Suprapubic skin (tissue), 4 donors: ENCODE measurements around the gene MRPS30. TPM values are rescaled to one million over a fixed set of nuclear protein-coding genes. Genes with fewer than 3 reads are reported as not detected.
A peak's percentile ranks its signal among the peaks of the same experiment; 100 is the strongest.
"Not testable (repeated sequence)": the region's sequence is repeated elsewhere in the genome, so short reads cannot be mapped to it uniquely, and the experiment has no call there.

Experiments
- DNase-seq, 2 donors: peaks; one replicate each; pipeline ENCODE4 v3.0.0-alpha.2; 2019; ENCODE audit warnings: low spot score in 2 of 2
- H3K27ac ChIP-seq: fragments of 200-600 bp; sonication (generic); one replicate; pipeline ENCODE4 v1.5.1; 2019
- H3K27me3 ChIP-seq: fragments of 200-600 bp; sonication (generic); one replicate; pipeline ENCODE4 v1.5.1; 2019
- H3K36me3 ChIP-seq: fragments of 200-600 bp; sonication (generic); one replicate; pipeline ENCODE4 v1.5.1; 2019
- H3K4me1 ChIP-seq: fragments of 200-600 bp; sonication (generic); one replicate; pipeline ENCODE4 v1.5.1; 2019
- H3K4me3 ChIP-seq: fragments of 200-600 bp; sonication (generic); one replicate; pipeline ENCODE4 v1.5.1; 2019; ENCODE audit warnings: mild to moderate bottlenecking
- H3K9me3 ChIP-seq: fragments of 200-600 bp; sonication (generic); one replicate; pipeline ENCODE4 v1.5.1; 2019
- CTCF ChIP-seq, 2 donors: fragments of 200-600 bp in 1 of 2; fragments of 450-650 bp in 1 of 2; sonication (generic) in 1 of 2; IDR thresholded peaks; one replicate each; pipeline ENCODE4 v1.5.1; 2016 to 2019; ENCODE audit warnings: antibody characterized with exemption in 2 of 2, mild to moderate bottlenecking in 1 of 2, moderate library complexity in 1 of 2
- EP300 ChIP-seq: sonication (generic); formaldehyde crosslinking; IDR thresholded peaks from one replicate; pipeline ENCODE4 v1.6.1; 2017; ENCODE audit warnings: antibody characterized with exemption
- POLR2A ChIP-seq, 2 donors: fragments of 450-650 bp; IDR thresholded peaks; one replicate each; pipeline ENCODE4 v1.6.1; 2017; ENCODE audit warnings: antibody characterized with exemption in 2 of 2, mild to moderate bottlenecking in 2 of 2, moderate library complexity in 2 of 2
- POLR2AphosphoS5 ChIP-seq, 3 donors: sonication (generic); formaldehyde crosslinking; IDR thresholded peaks; one replicate each; pipeline ENCODE4 v1.6.1; 2017; ENCODE audit warnings: antibody characterized with exemption in 3 of 3
- WGBS: methylation state at CpG from one replicate; pipeline ENCODE4 v1.1.5; 2018; 5-methylcytosine and 5-hydroxymethylcytosine counted together
- total RNA-seq, 4 donors: library from RNA; depleted of rRNA; stranded (reverse); fragments of >200 nt; gene quantifications; one replicate each; pipeline ENCODE4 v1.1.0, GENCODE V29; 2016

MRPS30 gene
- total RNA-seq, 4 donors from 2014 or later = 60.0 to 79.5 (median 78.4) TPM

GRCh38 chr5:44774279-44774880, 34.4 kb upstream of the MRPS30 start:
- TF ChIP-seq CTCF (IDR thresholded peaks at IDR 0.05) (peak in 1 of 2 donors; percentile 12), EP300 (no peak)
- H3K4me1 ChIP-seq = no peaks in the 10 kb centered on the region
- no peak overlapping the region for H3K4me3 ChIP-seq
- H3K36me3 ChIP-seq = no peaks in the 10 kb centered on the region
- no peaks in the 10 kb centered on the region for H3K27me3 ChIP-seq
- whole genome bisulfite sequencing = 10% methylated on average over 1 of the region's 1 CpG
- H3K27ac ChIP-seq = no peak overlapping the region
- H3K9me3 ChIP-seq = no peaks in the 10 kb centered on the region
- DNase-seq = no peak

DNA sequence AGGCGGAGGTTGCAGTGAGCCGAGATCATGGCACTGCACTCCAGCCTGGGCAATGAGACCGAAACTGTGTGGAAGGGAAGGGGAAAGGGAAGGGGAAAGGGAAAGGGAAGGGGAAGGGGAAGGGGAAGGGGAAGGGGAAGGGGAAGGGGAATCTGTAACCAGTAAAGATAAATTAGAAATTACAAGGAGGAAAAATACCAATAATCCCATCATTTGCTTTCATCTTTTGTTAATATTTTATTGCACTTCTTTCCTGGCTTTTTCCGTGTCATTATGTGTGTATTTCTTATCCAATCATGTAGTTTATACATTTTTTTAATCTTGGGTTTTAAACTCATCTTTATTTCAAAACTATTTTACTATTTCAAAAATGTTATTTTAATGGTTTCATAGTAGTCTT, 29.6 kb upstream of the MRPS30 start:
- 90% methylated on average over 4 of the region's 4 CpGs for WGBS
- H3K36me3 ChIP-seq = no peaks in the 10 kb centered on the region
- no peaks in the 10 kb centered on the region for H3K4me1 ChIP-seq
- DNase-seq = no peak
- no peaks in the 10 kb centered on the region for H3K27me3 ChIP-seq
- H3K9me3 ChIP-seq = no peaks in the 10 kb centered on the region
- TF ChIP-seq CTCF (IDR thresholded peaks at IDR 0.05) (no peak), EP300 (no peak), POLR2A (IDR thresholded peaks at IDR 0.05) (no peak), POLR2AphosphoS5 (IDR thresholded peaks at IDR 0.05) (no peak)
- no peak overlapping the region for H3K4me3 ChIP-seq
- H3K27ac ChIP-seq = no peak overlapping the region

GRCh38 chr5:44783634-44784315, 25.0 kb upstream of the MRPS30 start:
- no peaks in the 10 kb centered on the region for H3K4me1 ChIP-seq
- H3K36me3 ChIP-seq = no peaks in the 10 kb centered on the region
- DNase-seq = no peak
- H3K27ac ChIP-seq = no peak overlapping the region
- H3K4me3 ChIP-seq = no peak overlapping the region
- no peaks in the 10 kb centered on the region for H3K27me3 ChIP-seq
- no peak for TF ChIP-seq CTCF (IDR thresholded peaks at IDR 0.05)
- TF ChIP-seq EP300 = no peak
- TF ChIP-seq POLR2AphosphoS5 (IDR thresholded peaks at IDR 0.05) = no peak
- no peak for TF ChIP-seq POLR2A (IDR thresholded peaks at IDR 0.05)
- 82% methylated on average over 4 of the region's 4 CpGs for WGBS
- H3K9me3 ChIP-seq = no peaks in the 10 kb centered on the region

- TF ChIP-seq EP300 = no peak
- TF ChIP-seq POLR2A (IDR thresholded peaks at IDR 0.05) = no peak
- TF ChIP-seq CTCF (IDR thresholded peaks at IDR 0.05) = no peak
- TF ChIP-seq POLR2AphosphoS5 (IDR thresholded peaks at IDR 0.05) = no peak
- peaks cover under 1% of the 10 kb centered on the region for H3K36me3 ChIP-seq
- no peaks in the 10 kb centered on the region for H3K27me3 ChIP-seq
- H3K4me1 ChIP-seq = no peaks in the 10 kb centered on the region
- no peak overlapping the region for H3K27ac ChIP-seq
- no peaks in the 10 kb centered on the region for H3K9me3 ChIP-seq
- 81% methylated on average over 3 of the region's 3 CpGs for WGBS
- DNase-seq = no peak
- no peak overlapping the region for H3K4me3 ChIP-seq
Observed at GRCh38 chr5:44787731-44788130, 21.0 kb upstream of the MRPS30 start.

- H3K4me3 ChIP-seq, H3K27ac ChIP-seq, H3K36me3 ChIP-seq, H3K9me3 ChIP-seq, H3K27me3 ChIP-seq, H3K4me1 ChIP-seq, DNase-seq: not testable (repeated sequence)
- WGBS = 75% methylated on average over 11 of the region's 11 CpGs
Observed at GRCh38 chr5:44789372-44789995, 19.3 kb upstream of the MRPS30 start.

DNA sequence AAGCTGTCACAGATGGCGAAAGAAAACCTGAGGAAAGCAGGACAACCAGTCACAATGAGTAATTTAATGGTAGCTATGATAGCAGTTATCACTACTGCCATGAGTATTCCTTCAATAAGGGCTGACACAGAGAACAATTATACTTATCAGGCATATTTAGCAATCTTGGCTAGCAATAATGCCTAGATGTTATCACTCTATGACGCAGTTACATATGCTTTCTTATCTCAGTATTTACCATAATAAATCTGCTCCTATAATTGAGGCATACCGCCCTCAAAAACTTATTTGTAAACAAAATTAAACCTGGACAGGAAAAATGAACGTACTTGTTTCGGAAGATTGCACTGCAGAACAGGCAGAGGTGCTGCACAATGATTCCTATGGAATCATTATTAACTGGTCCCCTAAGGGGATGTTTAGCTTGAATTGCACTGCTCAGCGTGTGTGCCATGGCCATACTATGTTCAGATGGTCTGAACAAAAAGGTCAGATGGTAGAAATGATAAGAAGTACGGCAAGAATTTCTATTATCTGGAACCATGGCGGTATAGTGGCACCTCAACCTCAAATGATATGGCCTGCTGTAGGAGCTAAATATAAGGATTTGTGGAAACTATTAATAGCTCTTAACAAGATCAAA, 16.6 kb upstream of the MRPS30 start:
- DNase-seq = not testable (repeated sequence)

More for the DNA sequence above, 16.6 kb upstream of the MRPS30 start:
- peaks cover 14% of the 10 kb centered on the region for H3K9me3 ChIP-seq
- 84% methylated on average over 8 of the region's 8 CpGs for WGBS
- H3K4me3 ChIP-seq, H3K27ac ChIP-seq, H3K27me3 ChIP-seq, H3K36me3 ChIP-seq, H3K4me1 ChIP-seq: not testable (repeated sequence)
